GM23338 (cell line): Measurements from ENCODE around the gene NR2E3. TPM values are rescaled to one million over a fixed set of nuclear protein-coding genes. Genes with fewer than 3 reads are reported as not detected.

ENCODE experiments used
- ATAC-seq: fragments of 200-7000 bp; cut with Tn5 transposase; 3 replicates; pipeline ENCODE4 v1.9.1; 2020
- DNase-seq: peaks from one replicate; pipeline ENCODE4 v3.0.0-alpha.2; 2015; ENCODE audit warnings: low spot score
- H2AFZ ChIP-seq: fragments of 200-600 bp; sonication (generic); 2 replicates; pipeline ENCODE4 v1.8.0; 2016; ENCODE audit warnings: antibody characterized with exemption, mild to moderate bottlenecking, moderate library complexity
- H3F3A ChIP-seq: fragments of 200-600 bp; sonication (generic); replicated peaks from 2 replicates; pipeline ENCODE4 v1.8.0; 2017; ENCODE audit warnings: antibody characterized with exemption, mixed run types, low read depth
- H3K27ac ChIP-seq: fragments of 200-600 bp; sonication (generic); 2 replicates; pipeline ENCODE4 v1.6.1; 2016; ENCODE audit warnings: low read depth
- H3K27me3 ChIP-seq: fragments of 200-600 bp; sonication (generic); 2 replicates; pipeline ENCODE4 v1.8.0; 2016; ENCODE audit warnings: mild to moderate bottlenecking, mixed run types, moderate library complexity; ENCODE audit not compliant: insufficient read depth
- H3K36me3 ChIP-seq: fragments of 200-600 bp; sonication (generic); 2 replicates; pipeline ENCODE4 v1.8.0; 2016; ENCODE audit warnings: mild to moderate bottlenecking; ENCODE audit not compliant: insufficient read depth
- H3K4me1 ChIP-seq: fragments of 200-600 bp; sonication (generic); 2 replicates; pipeline ENCODE4 v1.8.0; 2016; ENCODE audit warnings: mild to moderate bottlenecking, moderate library complexity; ENCODE audit not compliant: insufficient read depth
- H3K4me2 ChIP-seq: fragments of 200-600 bp; sonication (generic); 2 replicates; pipeline ENCODE4 v1.7.1; 2017; ENCODE audit warnings: mixed run types
- H3K4me3 ChIP-seq: fragments of 200-600 bp; sonication (generic); 2 replicates; pipeline ENCODE4 v1.6.1; 2016; ENCODE audit warnings: mixed run types
- H3K79me2 ChIP-seq: fragments of 200-600 bp; sonication (generic); replicated peaks from 2 replicates; pipeline ENCODE4 v1.8.0; 2017; ENCODE audit warnings: mild to moderate bottlenecking; ENCODE audit not compliant: insufficient read depth
- H3K9me2 ChIP-seq: fragments of 200-600 bp; sonication (generic); 2 replicates; pipeline ENCODE4 v1.8.0; 2017; ENCODE audit not compliant: insufficient read depth
- H4K20me1 ChIP-seq: fragments of 200-600 bp; sonication (generic); replicated peaks from 2 replicates; pipeline ENCODE4 v1.8.0; 2017; ENCODE audit warnings: mild to moderate bottlenecking; ENCODE audit not compliant: insufficient read depth
- H3K27ac Mint-ChIP-seq: 2 replicates; pipeline ENCODE4 v1.8.0; 2020; ENCODE audit warnings: inconsistent platforms, mild to moderate bottlenecking, moderate library complexity, mixed read lengths
- H3K27me3 Mint-ChIP-seq: 3 replicates; pipeline ENCODE4 v1.8.0; 2022; ENCODE audit warnings: low read depth, mild to moderate bottlenecking, moderate library complexity, mixed read lengths, inconsistent platforms; ENCODE audit not compliant: insufficient read depth, poor library complexity
- H3K36me3 Mint-ChIP-seq: 3 replicates; pipeline ENCODE4 v1.8.0; 2021; ENCODE audit warnings: low read depth, mild to moderate bottlenecking, inconsistent platforms, moderate library complexity, mixed read lengths
- H3K4me1 Mint-ChIP-seq: 3 replicates; pipeline ENCODE4 v1.8.0; 2020; ENCODE audit warnings: mild to moderate bottlenecking, inconsistent platforms, mixed read lengths
- H3K4me3 Mint-ChIP-seq: 3 replicates; pipeline ENCODE4 v1.8.0; 2021; ENCODE audit warnings: moderate library complexity, mild to moderate bottlenecking, inconsistent platforms, mixed read lengths
- H3K9me3 Mint-ChIP-seq: 3 replicates; pipeline ENCODE4 v1.8.0; 2020; ENCODE audit warnings: moderate library complexity, mild to moderate bottlenecking, inconsistent platforms, mixed read lengths
- CREB1 ChIP-seq: fragments of 250-450 bp; sonication (Bioruptor Pico); IDR thresholded peaks from 2 replicates; pipeline ENCODE4 v1.5.0; 2020; ENCODE audit warnings: low read depth, mild to moderate bottlenecking, moderate library complexity
- EZH2 ChIP-seq: fragments of 200-600 bp; sonication (generic); IDR thresholded peaks from one replicate; pipeline ENCODE4 v1.8.0; 2017; ENCODE audit warnings: antibody characterized with exemption, mild to moderate bottlenecking, low read depth; ENCODE audit not compliant: unreplicated experiment
- EZH2phosphoT487 ChIP-seq: fragments of 200-600 bp; sonication (generic); IDR thresholded peaks from one replicate; pipeline ENCODE4 v1.8.1; 2018; ENCODE audit warnings: antibody characterized with exemption; ENCODE audit not compliant: unreplicated experiment
- JUNB ChIP-seq: IDR thresholded peaks from one replicate; pipeline ENCODE4 v1.6.1; 2016; ENCODE audit warnings: antibody characterized with exemption; ENCODE audit not compliant: unreplicated experiment
- NANOG ChIP-seq: IDR thresholded peaks from 2 replicates; pipeline ENCODE4 v1.6.1; 2016; ENCODE audit warnings: antibody characterized with exemption, borderline replicate concordance
- POLR2AphosphoS5 ChIP-seq: IDR thresholded peaks from 2 replicates; pipeline ENCODE4 v1.6.1; 2016; ENCODE audit warnings: antibody characterized with exemption, low read depth
- STAT1 ChIP-seq: IDR thresholded peaks from one replicate; pipeline ENCODE4 v1.6.1; 2016; ENCODE audit warnings: antibody characterized with exemption; ENCODE audit not compliant: unreplicated experiment
- ZNF114 ChIP-seq: fragments of 250-450 bp; sonication (Bioruptor Pico); IDR thresholded peaks from 2 replicates; pipeline ENCODE4 v1.5.0; 2020; ENCODE audit warnings: mild to moderate bottlenecking, moderate library complexity
- ZNF331 ChIP-seq: fragments of 250-450 bp; sonication (Bioruptor Pico); IDR thresholded peaks from 2 replicates; pipeline ENCODE4 v1.5.0; 2020; ENCODE audit warnings: low read depth, mild to moderate bottlenecking, moderate library complexity
- ZNF462 ChIP-seq: fragments of 250-450 bp; sonication (Bioruptor Pico); IDR thresholded peaks from 2 replicates; pipeline ENCODE4 v1.5.0; 2020; ENCODE audit warnings: mild to moderate bottlenecking, moderate library complexity
- polyA plus RNA-seq: library from polyadenylated mRNA; unstranded; fragments of >200 nt; fragmentation: Nextera tagmentation; extraction: Ambion mirVana; gene quantifications from 2 replicates; pipeline ENCODE4 v1.2.1, GENCODE V29; 2016
- total RNA-seq: library from RNA; depleted of rRNA; stranded (reverse); fragments of >200 nt; shearing (Covaris generic); gene quantifications from 2 replicates; pipeline ENCODE4 v1.2.3, GENCODE V29; 2014
- TF ChIP-seq, protein P1 (sequence below): IDR thresholded peaks from one replicate; pipeline ENCODE4 v1.6.1; 2018; ENCODE audit warnings: antibody characterized with exemption; ENCODE audit not compliant: unreplicated experiment
- TF ChIP-seq, protein P2 (sequence below): IDR thresholded peaks from 2 replicates; pipeline ENCODE4 v1.6.1; 2016; ENCODE audit warnings: antibody characterized with exemption

Gene NR2E3
- total and polyA plus RNA-seq, 2 experiments from 2014 or later = 1.3 to 1.4 TPM

DNA sequence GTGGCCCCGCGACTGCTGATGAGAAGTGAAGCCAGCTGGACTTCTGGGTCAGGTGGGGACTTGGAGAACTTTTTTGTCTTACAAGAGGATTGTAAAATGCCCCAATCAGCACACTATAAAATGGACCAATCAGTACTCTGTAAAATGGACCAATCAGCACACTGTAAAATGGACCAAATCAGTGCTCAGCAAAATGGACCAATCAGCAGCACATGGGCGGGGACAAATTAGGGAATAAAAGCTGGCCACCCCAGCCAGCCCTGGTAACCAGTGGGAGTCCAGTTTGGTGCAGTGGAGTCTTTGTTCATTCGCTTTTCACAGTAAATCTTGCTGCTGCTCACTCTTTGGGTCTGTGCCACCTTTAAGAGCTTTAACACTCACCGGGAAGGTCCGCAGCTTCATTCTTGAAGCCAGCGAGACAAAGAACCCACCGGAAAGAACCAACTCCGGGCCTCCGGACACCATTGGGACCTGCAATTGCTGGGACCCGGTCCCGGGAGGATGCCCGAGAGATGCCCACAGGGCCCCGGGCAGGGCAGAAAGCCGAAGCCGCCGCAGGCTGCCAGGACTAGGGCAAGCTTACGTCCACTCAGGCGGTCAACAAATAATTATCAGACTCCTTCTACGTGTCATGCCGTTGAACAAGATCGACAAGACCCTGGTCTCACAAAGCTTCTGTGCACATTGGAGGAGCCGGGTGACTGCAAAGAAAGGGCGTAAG lies 8.3 kb upstream of the NR2E3 start:
- ATAC-seq (no peak), DNase-seq (no peak)
- Mint-ChIP-seq H3K9me3 (peaks cover 7% of the 10 kb centered on the region; the same call in 2 of the 3 replicates), H3K4me1 (peaks cover 24% of the 10 kb centered on the region), H3K27ac (no peak overlapping the region), H3K4me3 (no peak overlapping the region), H3K27me3 (peaks cover 10% of the 10 kb centered on the region), H3K36me3 (peaks cover 2% of the 10 kb centered on the region; the same call in 1 of the 3 replicates)
- Histone ChIP-seq H3K4me3 (no peak overlapping the region), H3K36me3 (no peaks in the 10 kb centered on the region), H3K4me2 (no peak overlapping the region), H3K79me2 (no peaks in the 10 kb centered on the region), H4K20me1 (no peaks in the 10 kb centered on the region), H3K9me2 (no peaks in the 10 kb centered on the region), H2AFZ (peak overlapping the region; percentile 94), H3K27me3 (no peaks in the 10 kb centered on the region), H3F3A (0 out of 2 replicates have a peak, but pooled peaks cover 3% of the 10 kb centered on the region), H3K4me1 (peaks cover 16% of the 10 kb centered on the region), H3K27ac (no peak overlapping the region)
- TF ChIP-seq POLR2AphosphoS5 (no peak), ZNF462 (CRISPR knock-in tag) (no peak), CREB1 (CRISPR knock-in tag) (no peak), EZH2phosphoT487 (no peak), EZH2 (no peak), STAT1 (no peak), ZNF331 (CRISPR knock-in tag) (no peak), NANOG (no peak), ZNF114 (CRISPR knock-in tag) (no peak), JUNB (no peak)
- TF ChIP-seq, protein P1, sequence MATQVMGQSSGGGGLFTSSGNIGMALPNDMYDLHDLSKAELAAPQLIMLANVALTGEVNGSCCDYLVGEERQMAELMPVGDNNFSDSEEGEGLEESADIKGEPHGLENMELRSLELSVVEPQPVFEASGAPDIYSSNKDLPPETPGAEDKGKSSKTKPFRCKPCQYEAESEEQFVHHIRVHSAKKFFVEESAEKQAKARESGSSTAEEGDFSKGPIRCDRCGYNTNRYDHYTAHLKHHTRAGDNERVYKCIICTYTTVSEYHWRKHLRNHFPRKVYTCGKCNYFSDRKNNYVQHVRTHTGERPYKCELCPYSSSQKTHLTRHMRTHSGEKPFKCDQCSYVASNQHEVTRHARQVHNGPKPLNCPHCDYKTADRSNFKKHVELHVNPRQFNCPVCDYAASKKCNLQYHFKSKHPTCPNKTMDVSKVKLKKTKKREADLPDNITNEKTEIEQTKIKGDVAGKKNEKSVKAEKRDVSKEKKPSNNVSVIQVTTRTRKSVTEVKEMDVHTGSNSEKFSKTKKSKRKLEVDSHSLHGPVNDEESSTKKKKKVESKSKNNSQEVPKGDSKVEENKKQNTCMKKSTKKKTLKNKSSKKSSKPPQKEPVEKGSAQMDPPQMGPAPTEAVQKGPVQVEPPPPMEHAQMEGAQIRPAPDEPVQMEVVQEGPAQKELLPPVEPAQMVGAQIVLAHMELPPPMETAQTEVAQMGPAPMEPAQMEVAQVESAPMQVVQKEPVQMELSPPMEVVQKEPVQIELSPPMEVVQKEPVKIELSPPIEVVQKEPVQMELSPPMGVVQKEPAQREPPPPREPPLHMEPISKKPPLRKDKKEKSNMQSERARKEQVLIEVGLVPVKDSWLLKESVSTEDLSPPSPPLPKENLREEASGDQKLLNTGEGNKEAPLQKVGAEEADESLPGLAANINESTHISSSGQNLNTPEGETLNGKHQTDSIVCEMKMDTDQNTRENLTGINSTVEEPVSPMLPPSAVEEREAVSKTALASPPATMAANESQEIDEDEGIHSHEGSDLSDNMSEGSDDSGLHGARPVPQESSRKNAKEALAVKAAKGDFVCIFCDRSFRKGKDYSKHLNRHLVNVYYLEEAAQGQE = no peak
- TF ChIP-seq, protein P2, sequence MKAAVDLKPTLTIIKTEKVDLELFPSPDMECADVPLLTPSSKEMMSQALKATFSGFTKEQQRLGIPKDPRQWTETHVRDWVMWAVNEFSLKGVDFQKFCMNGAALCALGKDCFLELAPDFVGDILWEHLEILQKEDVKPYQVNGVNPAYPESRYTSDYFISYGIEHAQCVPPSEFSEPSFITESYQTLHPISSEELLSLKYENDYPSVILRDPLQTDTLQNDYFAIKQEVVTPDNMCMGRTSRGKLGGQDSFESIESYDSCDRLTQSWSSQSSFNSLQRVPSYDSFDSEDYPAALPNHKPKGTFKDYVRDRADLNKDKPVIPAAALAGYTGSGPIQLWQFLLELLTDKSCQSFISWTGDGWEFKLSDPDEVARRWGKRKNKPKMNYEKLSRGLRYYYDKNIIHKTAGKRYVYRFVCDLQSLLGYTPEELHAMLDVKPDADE = no peak
